IMR-90 (cell line): Measurements from ENCODE around the gene TBC1D22A. TPM values are rescaled to one million over a fixed set of nuclear protein-coding genes. Genes with fewer than 3 reads are reported as not detected.

Experiments
- ATAC-seq: fragments of 200-7000 bp; cut with Tn5 transposase; 2 replicates; pipeline ENCODE4 v1.9.1; 2020; ENCODE audit warnings: low read depth, mild to moderate bottlenecking, moderate library complexity
- BruUV-seq: library from RNA; stranded (reverse); fragments of 400-500 nt; replicated peaks from 2 replicates; lab custom pipeline; 2021; lab: Mats Ljungman, UMichigan
- CTCF ChIA-PET: fragments of 300-600 bp; formaldehyde crosslinking; extraction: SDS; loops from one replicate; lab custom pipeline; 2021; ENCODE audit warnings: antibody characterized with exemption; lab: Yijun Ruan, JAX
- POLR2A ChIA-PET: fragments of 300-600 bp; sonication (Branson Sonifier 250); formaldehyde crosslinking; loops from one replicate; lab custom pipeline; 2022; ENCODE audit warnings: antibody characterized with exemption; ENCODE audit not compliant: unreplicated experiment; lab: Charles Lee
- DNase-seq: peaks from one replicate; pipeline ENCODE4 v3.0.0; 2013
- H2AFZ ChIP-seq: replicated peaks from 2 replicates; pipeline ENCODE3; 2013; ENCODE audit warnings: low read length, mild to moderate bottlenecking; ENCODE audit not compliant: poor library complexity
- H2AK5ac ChIP-seq: 2 replicates; pipeline ENCODE4 v1.6.1; 2013; ENCODE audit warnings: low read depth, low read length, inconsistent platforms
- H2AK9ac ChIP-seq: replicated peaks from 2 replicates; pipeline ENCODE3; 2013; ENCODE audit warnings: mild to moderate bottlenecking, low read depth, low read length, moderate library complexity; ENCODE audit not compliant: poor library complexity
- H2BK120ac ChIP-seq: 2 replicates; pipeline ENCODE4 v1.6.1; 2013; ENCODE audit warnings: low read depth, low read length, inconsistent platforms
- H2BK15ac ChIP-seq: 3 replicates; pipeline ENCODE4 v1.6.1; 2013; ENCODE audit warnings: low read depth, low read length, inconsistent platforms
- H2BK20ac ChIP-seq: 2 replicates; pipeline ENCODE4 v1.6.1; 2013; ENCODE audit warnings: low read depth, mild to moderate bottlenecking, inconsistent platforms, low read length, moderate library complexity
- H2BK5ac ChIP-seq: 2 replicates; pipeline ENCODE4 v1.6.1; 2013; ENCODE audit warnings: mild to moderate bottlenecking, low read depth, low read length, inconsistent platforms; ENCODE audit not compliant: poor library complexity, severe bottlenecking
- H3K14ac ChIP-seq: replicated peaks from 2 replicates; pipeline ENCODE4 v1.6.1; 2013; ENCODE audit warnings: low read depth, low read length, inconsistent platforms
- H3K18ac ChIP-seq: 2 replicates; pipeline ENCODE4 v1.6.1; 2013; ENCODE audit warnings: low read depth, low read length, control low read depth
- H3K23ac ChIP-seq: 2 replicates; pipeline ENCODE4 v1.6.1; 2013; ENCODE audit warnings: low read depth, low read length, inconsistent platforms
- H3K27ac ChIP-seq: 2 replicates; pipeline ENCODE4 v1.5.1; 2013; ENCODE audit warnings: mild to moderate bottlenecking, control low read depth, low read length; ENCODE audit not compliant: insufficient read depth
- H3K27me3 ChIP-seq: 2 replicates; pipeline ENCODE4 v1.6.1; 2013; ENCODE audit warnings: low read length; ENCODE audit not compliant: control insufficient read depth, insufficient read depth
- H3K36me3 ChIP-seq: 2 replicates; pipeline ENCODE4 v1.6.1; 2013; ENCODE audit warnings: low read length, mixed read lengths; ENCODE audit not compliant: control insufficient read depth, insufficient read depth
- H3K4ac ChIP-seq: 2 replicates; pipeline ENCODE4 v1.6.1; 2013; ENCODE audit warnings: low read depth, low read length, inconsistent platforms
- H3K4me1 ChIP-seq: 2 replicates; pipeline ENCODE4 v1.6.1; 2013; ENCODE audit warnings: low read length, mixed read lengths; ENCODE audit not compliant: control insufficient read depth, insufficient read depth
- H3K4me2 ChIP-seq: 2 replicates; pipeline ENCODE4 v1.6.1; 2013; ENCODE audit warnings: low read depth, mild to moderate bottlenecking, control low read depth, low read length, moderate library complexity
- H3K4me3 ChIP-seq: 2 replicates; pipeline ENCODE4 v1.5.1; 2013; ENCODE audit warnings: low read depth, mild to moderate bottlenecking, control low read depth, low read length, moderate library complexity; ENCODE audit not compliant: insufficient read depth
- H3K56ac ChIP-seq: 2 replicates; pipeline ENCODE4 v1.6.1; 2013; ENCODE audit warnings: low read length, inconsistent platforms; ENCODE audit not compliant: insufficient read depth; ENCODE audit errors: extremely low read depth
- H3K79me1 ChIP-seq, 2 experiments: 2 replicates each; pipeline ENCODE4 v1.6.1; 2013; ENCODE audit warnings: low read length in 2 of 2, inconsistent platforms in 1 of 2, low read depth in 1 of 2
- H3K9ac ChIP-seq: 2 replicates; pipeline ENCODE4 v1.6.1; 2013; ENCODE audit warnings: low read depth, low read length, control low read depth
- H3K9me1 ChIP-seq: 2 replicates; pipeline ENCODE4 v1.6.1; 2013; ENCODE audit warnings: low read length, inconsistent platforms; ENCODE audit not compliant: insufficient read depth
- H3K9me3 ChIP-seq: 2 replicates; pipeline ENCODE4 v1.6.1; 2013; ENCODE audit warnings: low read length; ENCODE audit not compliant: control insufficient read depth, insufficient read depth
- H4K20me1 ChIP-seq: 2 replicates; pipeline ENCODE4 v1.6.1; 2013; ENCODE audit warnings: low read length, inconsistent platforms; ENCODE audit not compliant: insufficient read depth
- H4K5ac ChIP-seq: 2 replicates; pipeline ENCODE4 v1.6.1; 2013; ENCODE audit warnings: mild to moderate bottlenecking, low read depth, low read length, control low read depth
- H4K8ac ChIP-seq, 2 experiments: 2 replicates each; pipeline ENCODE4 v1.6.1; 2013; ENCODE audit warnings: low read depth in 2 of 2, low read length in 2 of 2, control low read depth in 1 of 2, inconsistent platforms in 1 of 2
- H4K91ac ChIP-seq: 2 replicates; pipeline ENCODE4 v1.6.1; 2013; ENCODE audit warnings: low read depth, low read length, inconsistent platforms; ENCODE audit not compliant: insufficient read depth
- CEBPB ChIP-seq: IDR thresholded peaks from 2 replicates; pipeline ENCODE4 v1.6.1; 2012; ENCODE audit warnings: low read depth, low read length, improper control_type of control experiment
- FOS ChIP-seq: fragments of 150-350 bp; IDR thresholded peaks from 2 replicates; pipeline ENCODE4 v1.6.1; 2016; ENCODE audit warnings: low read depth, low read length
- MAFK ChIP-seq: IDR thresholded peaks from 2 replicates; pipeline ENCODE4 v1.6.1; 2012; ENCODE audit warnings: low read depth, low read length, improper control_type of control experiment
- MXI1 ChIP-seq: IDR thresholded peaks from 2 replicates; pipeline ENCODE4 v1.6.1; 2012; ENCODE audit warnings: low read depth, mild to moderate bottlenecking, low read length, moderate library complexity, borderline replicate concordance
- POLR2A ChIP-seq: IDR thresholded peaks from 2 replicates; pipeline ENCODE4 v1.6.1; 2012; ENCODE audit warnings: mild to moderate bottlenecking, low read depth, low read length
- RCOR1 ChIP-seq: IDR thresholded peaks from 2 replicates; pipeline ENCODE4 v1.6.1; 2012; ENCODE audit warnings: mild to moderate bottlenecking, low read length, improper control_type of control experiment; ENCODE audit not compliant: insufficient replicate concordance
- SMC3 ChIP-seq: fragments of 150-350 bp; IDR thresholded peaks from 2 replicates; pipeline ENCODE4 v1.6.1; 2016; ENCODE audit warnings: low read depth, mild to moderate bottlenecking, antibody characterized with exemption, low read length, moderate library complexity
- USF2 ChIP-seq: fragments of 150-350 bp; IDR thresholded peaks from 2 replicates; pipeline ENCODE4 v1.6.1; 2017; ENCODE audit warnings: mild to moderate bottlenecking, antibody characterized with exemption, low read length, low read depth
- WGBS, 2 experiments: methylation state at CpG; one replicate each; pipeline versions ENCODE4 v1.1.5 to v1.1.7; 2013; ENCODE audit warnings: missing lambda C conversion rate in 2 of 2; ENCODE audit not compliant: insufficient read length in 1 of 2; ENCODE audit errors: extremely low coverage in 2 of 2; 5-methylcytosine and 5-hydroxymethylcytosine counted together
- dilution Hi-C: fragments of 300-500 bp; cut with HindIII; formaldehyde crosslinking; loops from one replicate; pipeline ENCODE4 v1.14.3; 2018; ENCODE audit warnings: low sequenced_read_pairs; ENCODE audit not compliant: unreplicated experiment
- in situ Hi-C: fragments of 300-500 bp; cut with MboI; formaldehyde crosslinking; loops from 3 replicates; pipeline ENCODE4 v1.14.3; 2019; ENCODE audit warnings: low sequenced_read_pairs, inconsistent platforms, mixed read lengths
- intact Hi-C: fragments of 100-400 bp; cut with micrococcal nuclease; formaldehyde crosslinking; loops from 2 replicates; pipeline ENCODE4 v1.10.0; 2022
- polyA plus RNA-seq, 3 experiments: library from polyadenylated mRNA; depleted of rRNA; stranded (reverse); fragments of >200 nt; gene quantifications; 2 replicates each; pipeline ENCODE4 v1.2.3, GENCODE V29; 2012; ENCODE audit warnings: low replicate concordance in 1 of 3
- total RNA-seq: library from RNA; depleted of rRNA; stranded (reverse); fragments of >200 nt; gene quantifications from 2 replicates; pipeline ENCODE4 v1.2.3, GENCODE V29; 2012
- TF ChIP-seq, protein P1 (sequence below): fragments of 150-350 bp; IDR thresholded peaks from 2 replicates; pipeline ENCODE4 v1.6.1; 2016; ENCODE audit warnings: low read depth, mild to moderate bottlenecking, low read length, moderate library complexity, borderline replicate concordance

The TBC1D22A gene
- total and polyA plus RNA-seq, 2 of the 4 experiments (the other 2 are of a cell fraction): 9.0 to 16.7 TPM

DNA sequence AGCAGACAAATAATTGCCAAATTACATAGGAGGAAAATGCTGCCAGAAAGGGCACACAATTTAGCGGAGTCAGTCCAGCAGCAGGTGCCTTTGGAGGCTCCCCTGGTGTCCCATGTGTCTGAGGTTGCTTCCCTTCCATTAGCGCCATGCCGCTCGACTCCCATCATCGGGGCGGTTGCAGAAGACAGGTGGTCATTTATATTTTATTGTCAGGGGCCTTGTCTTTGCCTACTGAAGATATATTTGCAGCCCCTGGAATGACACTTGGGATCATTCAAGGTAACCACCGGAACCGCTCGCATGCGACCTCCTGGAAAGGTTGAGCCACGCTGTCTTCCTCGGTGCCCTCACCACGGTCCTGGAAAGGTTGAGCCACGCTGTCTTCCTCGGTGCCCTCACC, 298.3 kb downstream of the TBC1D22A start:
- no peak overlapping the region for H3K4ac ChIP-seq
- no peak overlapping the region for H3K14ac ChIP-seq
- H3K27ac ChIP-seq: no peak overlapping the region
- no peaks in the 10 kb centered on the region; the same call in 1 of the 2 replicates for H4K20me1 ChIP-seq
- no TSS peak for BruUV-seq
- peaks cover 10% of the 10 kb centered on the region for H3K36me3 ChIP-seq
- peaks cover 8% of the 10 kb centered on the region; the same call in 1 of the 2 replicates for H3K9me1 ChIP-seq
- H3K79me1 ChIP-seq: peaks cover 0 to 3% of the 10 kb centered on the region in 2 experiments; a peak in 1 of 4 replicates
- H3K4me1 ChIP-seq: no peaks in the 10 kb centered on the region
- POLR2A ChIA-PET: no interaction called here
- no peak overlapping the region for H2AFZ ChIP-seq
- no peak overlapping the region for H4K5ac ChIP-seq
- H3K56ac ChIP-seq: no peak overlapping the region
- no peak overlapping the region for H3K4me2 ChIP-seq
- no peak overlapping the region for H4K91ac ChIP-seq
- no peaks in the 10 kb centered on the region for H3K27me3 ChIP-seq
- no peak overlapping the region for H2BK15ac ChIP-seq
- intact Hi-C loops (no loop called here), in situ Hi-C loops (no loop called here), dilution Hi-C loops (no loop called here)
- H2BK5ac ChIP-seq: no peak overlapping the region
- 95% methylated on average over 10 of the region's 15 CpGs; no CpG with 5 or more reads in 1 of the 2 experiments for WGBS, 2 experiments
- no peak for ATAC-seq
- H2BK120ac ChIP-seq: no peak overlapping the region
- H2AK5ac ChIP-seq: no peak overlapping the region
- no peak overlapping the region for H3K4me3 ChIP-seq
- no peak for DNase-seq
- no peak overlapping the region for H3K9ac ChIP-seq
- TF ChIP-seq USF2 (no peak), MXI1 (no peak), POLR2A (no peak), SMC3 (no peak), MAFK (no peak), FOS (no peak), RCOR1 (no peak), CEBPB (no peak)
- TF ChIP-seq, protein P1, sequence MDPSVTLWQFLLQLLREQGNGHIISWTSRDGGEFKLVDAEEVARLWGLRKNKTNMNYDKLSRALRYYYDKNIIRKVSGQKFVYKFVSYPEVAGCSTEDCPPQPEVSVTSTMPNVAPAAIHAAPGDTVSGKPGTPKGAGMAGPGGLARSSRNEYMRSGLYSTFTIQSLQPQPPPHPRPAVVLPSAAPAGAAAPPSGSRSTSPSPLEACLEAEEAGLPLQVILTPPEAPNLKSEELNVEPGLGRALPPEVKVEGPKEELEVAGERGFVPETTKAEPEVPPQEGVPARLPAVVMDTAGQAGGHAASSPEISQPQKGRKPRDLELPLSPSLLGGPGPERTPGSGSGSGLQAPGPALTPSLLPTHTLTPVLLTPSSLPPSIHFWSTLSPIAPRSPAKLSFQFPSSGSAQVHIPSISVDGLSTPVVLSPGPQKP: no peak
- no peak overlapping the region for H3K18ac ChIP-seq
- no peaks in the 10 kb centered on the region for H3K9me3 ChIP-seq
- no peak overlapping the region for H2BK20ac ChIP-seq
- H2AK9ac ChIP-seq: no peak overlapping the region
- H4K8ac ChIP-seq: no peak overlapping the region
- CTCF ChIA-PET: no interaction called here
- H3K23ac ChIP-seq: no peak overlapping the region
